Endodermal cell (in vitro differentiated cells): Measurements from ENCODE around the gene MGME1. TPM values are rescaled to one million over a fixed set of nuclear protein-coding genes. Genes with fewer than 3 reads are reported as not detected.

Experiments used
- DNase-seq: peaks from one replicate; pipeline ENCODE4 v3.0.0-alpha.2; 2017
- H3K27ac ChIP-seq: 2 replicates; pipeline ENCODE4 v1.5.1; 2013; ENCODE audit warnings: mild to moderate bottlenecking, low read depth, low read length, moderate library complexity
- H3K27me3 ChIP-seq: 2 replicates; pipeline ENCODE4 v1.6.1; 2013; ENCODE audit warnings: mild to moderate bottlenecking, low read length, moderate library complexity; ENCODE audit not compliant: insufficient read depth, control insufficient read depth, poor library complexity, severe bottlenecking
- H3K36me3 ChIP-seq: 2 replicates; pipeline ENCODE4 v1.7.0; 2013; ENCODE audit warnings: mild to moderate bottlenecking, low read length, moderate library complexity; ENCODE audit not compliant: control insufficient read depth, insufficient read depth
- H3K4me1 ChIP-seq: one replicate; pipeline ENCODE4 v1.7.0; 2013; ENCODE audit warnings: low read length; ENCODE audit not compliant: control insufficient read depth, insufficient read depth
- H3K4me3 ChIP-seq: 2 replicates; pipeline ENCODE4 v1.5.1; 2013; ENCODE audit warnings: mild to moderate bottlenecking, low read length, moderate library complexity
- H3K9ac ChIP-seq: 2 replicates; pipeline ENCODE4 v1.6.1; 2013; ENCODE audit warnings: mild to moderate bottlenecking, low read length, moderate library complexity; ENCODE audit not compliant: poor library complexity, severe bottlenecking; ENCODE audit errors: extremely low read depth
- H3K9me3 ChIP-seq: 2 replicates; pipeline ENCODE4 v1.6.1; 2013; ENCODE audit warnings: mild to moderate bottlenecking, low read length, moderate library complexity; ENCODE audit not compliant: control insufficient read depth
- H3K27ac Mint-ChIP-seq: 2 replicates; pipeline ENCODE4 v1.8.0; 2020; ENCODE audit warnings: mixed read lengths
- H3K27me3 Mint-ChIP-seq: 2 replicates; pipeline ENCODE4 v1.8.0; 2021; ENCODE audit warnings: mild to moderate bottlenecking, mixed read lengths; ENCODE audit not compliant: insufficient read depth
- H3K36me3 Mint-ChIP-seq: 2 replicates; pipeline ENCODE4 v1.8.0; 2020; ENCODE audit warnings: low read depth, mixed read lengths
- H3K4me1 Mint-ChIP-seq: 2 replicates; pipeline ENCODE4 v1.8.0; 2020; ENCODE audit warnings: mixed read lengths
- H3K4me3 Mint-ChIP-seq: 2 replicates; pipeline ENCODE4 v1.8.0; 2020; ENCODE audit warnings: mild to moderate bottlenecking, moderate library complexity, mixed read lengths
- H3K9me3 Mint-ChIP-seq: 2 replicates; pipeline ENCODE4 v1.8.0; 2020; ENCODE audit warnings: mild to moderate bottlenecking, mixed read lengths
- CTCF ChIP-seq: fragments of 200-600 bp; sonication (generic); conservative IDR thresholded peaks from 2 replicates; pipeline ENCODE4 v1.5.0; 2021; ENCODE audit warnings: antibody characterized with exemption, mild to moderate bottlenecking
- WGBS, 2 experiments: methylation state at CpG; one replicate each; pipeline versions ENCODE4 v1.1.5 to v1.1.7; 2013; ENCODE audit warnings: missing lambda C conversion rate in 2 of 2, mixed read lengths in 1 of 2; ENCODE audit not compliant: insufficient coverage in 1 of 2, insufficient read length in 1 of 2; 5-methylcytosine and 5-hydroxymethylcytosine counted together
- total RNA-seq, 2 donors: library from RNA; stranded (reverse); fragmentation: NEBNext Ultra II Directional in 1 of 2; extraction: Animal tissue kit (Norgen Biotek cat#: 25700) in 1 of 2; gene quantifications; 2 replicates in 1 of 2; 3 replicates in 1 of 2; pipeline ENCODE4 v1.2.1, GENCODE V29; 2021

The MGME1 gene
- total RNA-seq, 2 donors from 2014 or later: 31.2 to 36.7 TPM

GRCh38 chr20:18007534-18008292 lies 38.9 kb downstream of the MGME1 start:
- Mint-ChIP-seq H3K9me3 (peaks cover 8% of the 10 kb centered on the region), H3K27ac (no peak overlapping the region), H3K27me3 (no peaks in the 10 kb centered on the region), H3K36me3 (peaks cover 13% of the 10 kb centered on the region), H3K4me1 (peaks cover 25% of the 10 kb centered on the region), H3K4me3 (no peak overlapping the region)
- Histone ChIP-seq H3K27ac (no peak overlapping the region), H3K9ac (no peak overlapping the region), H3K4me3 (no peak overlapping the region), H3K4me1 (no peaks in the 10 kb centered on the region), H3K36me3 (no peaks in the 10 kb centered on the region), H3K9me3 (no peaks in the 10 kb centered on the region), H3K27me3 (no peaks in the 10 kb centered on the region)
- WGBS, 2 experiments: 92 to 94% methylated on average over 16 to 19 of the region's 19 CpGs
- DNase-seq: no peak
- no peak for TF ChIP-seq CTCF

GRCh38 chr20:18009116-18009515 lies 40.3 kb downstream of the MGME1 start:
- H3K27me3 Mint-ChIP-seq: no peaks in the 10 kb centered on the region
- Histone ChIP-seq H3K4me1 (no peaks in the 10 kb centered on the region), H3K9ac (no peak overlapping the region), H3K27me3 (no peaks in the 10 kb centered on the region), H3K4me3 (no peak overlapping the region), H3K9me3 (no peaks in the 10 kb centered on the region), H3K36me3 (no peaks in the 10 kb centered on the region), H3K27ac (no peak overlapping the region)
- H3K9me3 Mint-ChIP-seq: peaks cover 8% of the 10 kb centered on the region
- DNase-seq: no peak
- H3K27ac Mint-ChIP-seq: peak overlapping the region; percentile 24
- no peak overlapping the region for H3K4me3 Mint-ChIP-seq
- H3K4me1 Mint-ChIP-seq: peaks cover 25% of the 10 kb centered on the region
- TF ChIP-seq CTCF: no peak
- peaks cover 18% of the 10 kb centered on the region for H3K36me3 Mint-ChIP-seq
- 93 to 94% methylated on average over 2 to 7 of the region's 7 CpGs for WGBS, 2 experiments

- TF ChIP-seq CTCF: no peak
- H3K27me3 ChIP-seq: no peaks in the 10 kb centered on the region
- Mint-ChIP-seq H3K4me1 (peaks cover 16% of the 10 kb centered on the region), H3K36me3 (peaks cover 18% of the 10 kb centered on the region), H3K27me3 (no peaks in the 10 kb centered on the region), H3K9me3 (peaks cover 8% of the 10 kb centered on the region), H3K4me3 (no peak overlapping the region), H3K27ac (no peak overlapping the region)
- H3K4me1 ChIP-seq: no peaks in the 10 kb centered on the region
- WGBS, 2 experiments: 93 to 96% methylated on average over 13 to 14 of the region's 14 CpGs
- H3K36me3 ChIP-seq: no peaks in the 10 kb centered on the region
- H3K27ac ChIP-seq: no peak overlapping the region
- H3K4me3 ChIP-seq: no peak overlapping the region
- DNase-seq: no peak
- H3K9me3 ChIP-seq: no peaks in the 10 kb centered on the region
- H3K9ac ChIP-seq: no peak overlapping the region
Observed at GRCh38 chr20:18011482-18011881, 42.7 kb downstream of the MGME1 start.
